Gastroesophageal sphincter (tissue), 3 donors: ENCODE measurements around the gene PDE8B.

ENCODE experiments used
- CTCF ChIP-seq, 4 experiments: fragments of 200-600 bp in 2 of 4; fragments of 450-650 bp in 2 of 4; sonication (generic) in 1 of 4; IDR thresholded peaks; one replicate each; pipeline ENCODE4 v1.5.1; 2017 to 2019; ENCODE audit warnings: antibody characterized with exemption in 4 of 4, mild to moderate bottlenecking in 2 of 4, moderate library complexity in 2 of 4
- EP300 ChIP-seq: sonication (generic); formaldehyde crosslinking; IDR thresholded peaks from one replicate; pipeline ENCODE4 v1.6.1; 2017; ENCODE audit warnings: antibody characterized with exemption, mild to moderate bottlenecking
- POLR2AphosphoS5 ChIP-seq: sonication (generic); formaldehyde crosslinking; IDR thresholded peaks from one replicate; pipeline ENCODE4 v1.6.1; 2017; ENCODE audit warnings: antibody characterized with exemption

GRCh38 chr5:77168879-77169244, 41.6 kb upstream of the PDE8B start:
- no peak for TF ChIP-seq POLR2AphosphoS5
- no peak for TF ChIP-seq EP300
- TF ChIP-seq CTCF (IDR thresholded peaks at IDR 0.05): no peak
